Measurements from ENCODE around the gene TMEM212. TPM values are rescaled to one million over a fixed set of nuclear protein-coding genes. Genes with fewer than 3 reads are reported as not detected.

The TMEM212 gene
- total and polyA plus RNA-seq, 2 of the 13 experiments (the other 11 are each of a cell fraction or from before 2014, with no cell fraction given), result not detected

GRCh38 chr3:171838218-171838720 lies 4.9 kb upstream of the TMEM212 start (continued):
- 0 out of 2 replicates have a peak, but pooled peaks have one; percentile 55 for TF ChIP-seq ATF3 (CRISPR knock-in tag; IDR thresholded peaks at IDR 0.05)
- 0 out of 2 replicates have a peak, but pooled peaks have one; percentile 39 for TF ChIP-seq ARID4A (CRISPR knock-in tag; IDR thresholded peaks at IDR 0.05; ENCODE audit: borderline replicate concordance)
- TF ChIP-seq RERE (CRISPR knock-in tag; IDR thresholded peaks at IDR 0.05; ENCODE audit: low read depth), result no peak
- no peak for TF ChIP-seq ZNF709 (CRISPR knock-in tag; IDR thresholded peaks at IDR 0.05)
- TF ChIP-seq ZNF12 (CRISPR knock-in tag; IDR thresholded peaks at IDR 0.05), result 0 out of 2 replicates have a peak, but pooled peaks have one; percentile 20
- TF ChIP-seq SALL2 (CRISPR knock-in tag; IDR thresholded peaks at IDR 0.05), result no peak
- TF ChIP-seq RARA (CRISPR knock-in tag; IDR thresholded peaks at IDR 0.05), result peak; percentile 58
- TF ChIP-seq THRA (CRISPR knock-in tag; IDR thresholded peaks at IDR 0.05; ENCODE audit: borderline replicate concordance), result peak; percentile 97
- 0 out of 2 replicates have a peak, but pooled peaks have one; percentile 15 for TF ChIP-seq MIXL1 (CRISPR knock-in tag; IDR thresholded peaks at IDR 0.05)
- no peak for TF ChIP-seq ZNF557 (CRISPR knock-in tag; IDR thresholded peaks at IDR 0.05)
- no peak for TF ChIP-seq ZBTB49 (CRISPR knock-in tag; IDR thresholded peaks at IDR 0.05; ENCODE audit: borderline replicate concordance)
- TF ChIP-seq ZNF362 (CRISPR knock-in tag; IDR thresholded peaks at IDR 0.05; ENCODE audit: borderline replicate concordance), result no peak
- TF ChIP-seq HOXA3 (CRISPR knock-in tag; IDR thresholded peaks at IDR 0.05), result peak; percentile 41

Data from HepG2 (cell line).